ENCODE results near the gene CYTH1.

CYTH1 gene

DNA sequence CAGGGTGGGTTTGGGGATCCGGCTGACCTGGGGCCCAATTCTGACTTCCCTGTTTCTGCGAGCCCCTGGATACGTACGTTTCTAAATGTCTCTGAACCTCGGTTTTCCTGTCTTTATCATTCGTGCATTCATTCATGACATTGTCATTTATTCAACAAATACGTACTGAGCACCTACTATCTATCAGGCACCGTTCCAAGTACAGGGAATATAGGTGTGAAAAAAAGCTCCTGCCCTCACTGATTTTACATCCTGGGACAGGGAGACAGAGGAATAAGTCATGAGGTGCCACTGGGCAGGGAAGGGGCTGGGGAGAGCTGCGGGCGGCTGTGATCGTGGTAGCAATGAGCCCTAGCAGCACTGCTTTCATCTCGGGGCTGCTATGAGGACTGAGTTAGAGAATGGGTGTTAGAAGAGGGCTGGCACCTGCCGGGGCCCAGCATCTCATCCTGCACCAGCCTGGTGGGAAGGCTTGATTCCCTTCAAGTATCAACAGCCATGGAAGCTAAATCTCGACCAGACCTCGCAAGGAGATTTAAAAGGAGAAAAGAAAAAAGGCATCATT, 116.6 kb downstream of the CYTH1 start:
- no peak for TF ChIP-seq SNAI2 (CRISPR knock-in tag; IDR thresholded peaks at IDR 0.05)
- TF ChIP-seq GLIS3 (CRISPR knock-in tag; IDR thresholded peaks at IDR 0.05), result no peak
- no peak for TF ChIP-seq POU6F1 (CRISPR knock-in tag; IDR thresholded peaks at IDR 0.05; ENCODE audit: borderline replicate concordance, low read depth)
- no peak for TF ChIP-seq ISL1 (CRISPR knock-in tag; IDR thresholded peaks at IDR 0.05)
- TF ChIP-seq ZFP3 (CRISPR knock-in tag; IDR thresholded peaks at IDR 0.05), result no peak
- TF ChIP-seq, protein P1, sequence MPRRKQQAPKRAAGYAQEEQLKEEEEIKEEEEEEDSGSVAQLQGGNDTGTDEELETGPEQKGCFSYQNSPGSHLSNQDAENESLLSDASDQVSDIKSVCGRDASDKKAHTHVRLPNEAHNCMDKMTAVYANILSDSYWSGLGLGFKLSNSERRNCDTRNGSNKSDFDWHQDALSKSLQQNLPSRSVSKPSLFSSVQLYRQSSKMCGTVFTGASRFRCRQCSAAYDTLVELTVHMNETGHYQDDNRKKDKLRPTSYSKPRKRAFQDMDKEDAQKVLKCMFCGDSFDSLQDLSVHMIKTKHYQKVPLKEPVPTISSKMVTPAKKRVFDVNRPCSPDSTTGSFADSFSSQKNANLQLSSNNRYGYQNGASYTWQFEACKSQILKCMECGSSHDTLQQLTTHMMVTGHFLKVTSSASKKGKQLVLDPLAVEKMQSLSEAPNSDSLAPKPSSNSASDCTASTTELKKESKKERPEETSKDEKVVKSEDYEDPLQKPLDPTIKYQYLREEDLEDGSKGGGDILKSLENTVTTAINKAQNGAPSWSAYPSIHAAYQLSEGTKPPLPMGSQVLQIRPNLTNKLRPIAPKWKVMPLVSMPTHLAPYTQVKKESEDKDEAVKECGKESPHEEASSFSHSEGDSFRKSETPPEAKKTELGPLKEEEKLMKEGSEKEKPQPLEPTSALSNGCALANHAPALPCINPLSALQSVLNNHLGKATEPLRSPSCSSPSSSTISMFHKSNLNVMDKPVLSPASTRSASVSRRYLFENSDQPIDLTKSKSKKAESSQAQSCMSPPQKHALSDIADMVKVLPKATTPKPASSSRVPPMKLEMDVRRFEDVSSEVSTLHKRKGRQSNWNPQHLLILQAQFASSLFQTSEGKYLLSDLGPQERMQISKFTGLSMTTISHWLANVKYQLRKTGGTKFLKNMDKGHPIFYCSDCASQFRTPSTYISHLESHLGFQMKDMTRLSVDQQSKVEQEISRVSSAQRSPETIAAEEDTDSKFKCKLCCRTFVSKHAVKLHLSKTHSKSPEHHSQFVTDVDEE (CRISPR knock-in tag; IDR thresholded peaks at IDR 0.05), result no peak
- TF ChIP-seq ARNTL (CRISPR knock-in tag; IDR thresholded peaks at IDR 0.05; ENCODE audit: borderline replicate concordance, low read depth), result no peak
- TF ChIP-seq, protein P2, sequence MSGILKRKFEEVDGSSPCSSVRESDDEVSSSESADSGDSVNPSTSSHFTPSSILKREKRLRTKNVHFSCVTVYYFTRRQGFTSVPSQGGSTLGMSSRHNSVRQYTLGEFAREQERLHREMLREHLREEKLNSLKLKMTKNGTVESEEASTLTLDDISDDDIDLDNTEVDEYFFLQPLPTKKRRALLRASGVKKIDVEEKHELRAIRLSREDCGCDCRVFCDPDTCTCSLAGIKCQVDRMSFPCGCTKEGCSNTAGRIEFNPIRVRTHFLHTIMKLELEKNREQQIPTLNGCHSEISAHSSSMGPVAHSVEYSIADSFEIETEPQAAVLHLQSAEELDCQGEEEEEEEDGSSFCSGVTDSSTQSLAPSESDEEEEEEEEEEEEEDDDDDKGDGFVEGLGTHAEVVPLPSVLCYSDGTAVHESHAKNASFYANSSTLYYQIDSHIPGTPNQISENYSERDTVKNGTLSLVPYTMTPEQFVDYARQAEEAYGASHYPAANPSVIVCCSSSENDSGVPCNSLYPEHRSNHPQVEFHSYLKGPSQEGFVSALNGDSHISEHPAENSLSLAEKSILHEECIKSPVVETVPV (CRISPR knock-in tag; IDR thresholded peaks at IDR 0.05), result no peak
- TF ChIP-seq ZFP30 (CRISPR knock-in tag; IDR thresholded peaks at IDR 0.05), result no peak
- TF ChIP-seq PATZ1 (CRISPR knock-in tag; IDR thresholded peaks at IDR 0.05; ENCODE audit: borderline replicate concordance), result no peak
- no peak for TF ChIP-seq CREB5 (CRISPR knock-in tag; IDR thresholded peaks at IDR 0.05; ENCODE audit: low read depth)
- no peak for TF ChIP-seq ZC3H10 (CRISPR knock-in tag; IDR thresholded peaks at IDR 0.05)
- no peak for TF ChIP-seq OSR1 (CRISPR knock-in tag; IDR thresholded peaks at IDR 0.05)
- TF ChIP-seq TCF4 (CRISPR knock-in tag; IDR thresholded peaks at IDR 0.05; ENCODE audit: borderline replicate concordance), result no peak
- no peak for TF ChIP-seq ZNF70 (CRISPR knock-in tag; IDR thresholded peaks at IDR 0.05)
- TF ChIP-seq RARB (CRISPR knock-in tag; IDR thresholded peaks at IDR 0.05), result no peak
- TF ChIP-seq BACH2 (CRISPR knock-in tag; IDR thresholded peaks at IDR 0.05; ENCODE audit: borderline replicate concordance), result no peak
- no peak for TF ChIP-seq PPARA (CRISPR knock-in tag; IDR thresholded peaks at IDR 0.05; ENCODE audit: borderline replicate concordance)
- TF ChIP-seq ESRRG (CRISPR knock-in tag; IDR thresholded peaks at IDR 0.05), result no peak
- TF ChIP-seq ZNF565 (CRISPR knock-in tag; conservative IDR thresholded peaks at IDR 0.05; ENCODE audit: low read depth), result no peak
- no peak for ATAC-seq

DNA sequence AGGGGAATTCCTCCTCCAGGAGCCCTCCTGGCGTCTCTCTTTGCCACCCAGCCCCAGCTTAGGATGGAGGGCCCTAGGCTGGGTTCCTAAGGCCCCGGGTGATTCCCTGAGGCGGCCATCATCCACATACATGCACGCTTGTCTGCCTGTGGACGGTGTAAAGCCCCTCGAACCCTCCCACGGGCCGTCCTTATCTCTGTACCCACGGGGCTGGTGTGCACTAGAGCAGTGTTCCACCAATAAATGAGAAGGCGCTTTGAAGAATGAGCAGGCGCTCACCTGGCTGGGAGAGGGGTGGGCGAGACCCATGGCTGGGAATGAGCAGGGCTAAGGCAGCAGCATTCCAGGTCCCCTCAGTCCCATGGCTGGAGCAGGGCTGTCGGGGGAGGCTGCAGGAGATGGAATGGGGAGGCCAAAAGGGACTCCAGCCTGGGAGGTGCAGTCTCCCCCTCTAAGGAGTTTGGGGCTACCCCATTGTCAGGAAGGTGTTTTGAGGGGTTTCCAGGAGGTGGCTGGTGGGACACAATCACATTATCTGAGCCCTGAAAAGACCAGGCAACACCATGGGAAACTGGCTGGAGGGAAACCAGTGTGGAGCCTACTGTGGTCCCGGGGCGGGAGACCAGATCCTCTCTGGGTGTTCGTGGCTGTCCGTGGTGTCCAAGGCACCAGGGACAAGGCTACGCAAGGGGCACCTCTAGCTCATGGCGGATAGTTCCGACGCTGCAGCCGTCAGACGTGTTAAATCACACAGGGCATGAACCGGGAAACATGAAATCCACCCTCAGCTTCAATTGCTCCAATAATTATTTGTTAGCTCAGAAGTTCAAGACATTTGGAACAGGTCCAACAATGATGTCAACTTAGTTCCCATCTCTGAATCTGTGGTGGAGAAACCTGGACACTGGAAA, 117.3 kb downstream of the CYTH1 start:
- ATAC-seq, result no peak
- no peak for TF ChIP-seq POU6F1 (CRISPR knock-in tag; IDR thresholded peaks at IDR 0.05; ENCODE audit: borderline replicate concordance, low read depth)
- no peak for TF ChIP-seq TOX (CRISPR knock-in tag; IDR thresholded peaks at IDR 0.05; ENCODE audit: borderline replicate concordance)
- TF ChIP-seq GLIS3 (CRISPR knock-in tag; IDR thresholded peaks at IDR 0.05), result no peak
- TF ChIP-seq, protein P2 (CRISPR knock-in tag; IDR thresholded peaks at IDR 0.05), result no peak
- TF ChIP-seq ZNF565 (CRISPR knock-in tag; conservative IDR thresholded peaks at IDR 0.05; ENCODE audit: low read depth), result no peak
- no peak for TF ChIP-seq CSDC2 (CRISPR knock-in tag; IDR thresholded peaks at IDR 0.05)
- TF ChIP-seq ZFP30 (CRISPR knock-in tag; IDR thresholded peaks at IDR 0.05), result no peak
- no peak for TF ChIP-seq ESRRG (CRISPR knock-in tag; IDR thresholded peaks at IDR 0.05)
- TF ChIP-seq ZNF70 (CRISPR knock-in tag; IDR thresholded peaks at IDR 0.05), result no peak
- TF ChIP-seq ZFP3 (CRISPR knock-in tag; IDR thresholded peaks at IDR 0.05), result no peak
- TF ChIP-seq ISL1 (CRISPR knock-in tag; IDR thresholded peaks at IDR 0.05), result no peak
- no peak for TF ChIP-seq PATZ1 (CRISPR knock-in tag; IDR thresholded peaks at IDR 0.05; ENCODE audit: borderline replicate concordance)
- TF ChIP-seq PPARA (CRISPR knock-in tag; IDR thresholded peaks at IDR 0.05; ENCODE audit: borderline replicate concordance), result no peak
- TF ChIP-seq BACH2 (CRISPR knock-in tag; IDR thresholded peaks at IDR 0.05; ENCODE audit: borderline replicate concordance), result no peak

Data from SK-N-SH treated with all-trans-retinoic acid at 6 μM for 48 hours (cell line).